HG02798 (cell line): ENCODE data around the gene EXO1.
"Not testable (repeated sequence)": the region's sequence is repeated elsewhere in the genome, so short reads cannot be mapped to it uniquely, and the experiment has no call there.

ENCODE experiments used
- ATAC-seq: cut with Tn5 transposase; IDR thresholded peaks from one replicate; pipeline ENCODE4 v1.9.1; 2021; ENCODE audit warnings: mild to moderate bottlenecking; ENCODE audit not compliant: unreplicated experiment, poor library complexity

Gene EXO1

GRCh38 chr1:241847796-241848685, at the start of gene EXO1:
TSS of gene EXO1 (plus strand) at chr1:241848204. CDS start at chr1:241850426, 2,222 bp downstream.
- ATAC-seq = peak; percentile 97

- ATAC-seq = no peak
Observed at GRCh38 chr1:241799416-241799815, 48.6 kb upstream of the EXO1 start.

- ATAC-seq = no peak
Observed at GRCh38 chr1:241800640-241801039, 47.4 kb upstream of the EXO1 start.

GRCh38 chr1:241802863-241803262, 45.1 kb upstream of the EXO1 start:
- no peak for ATAC-seq

- ATAC-seq = not testable (repeated sequence)
Observed at GRCh38 chr1:241804706-241805105, 43.3 kb upstream of the EXO1 start.

GRCh38 chr1:241808265-241808664, 39.7 kb upstream of the EXO1 start:
- ATAC-seq = no peak

GRCh38 chr1:241810769-241811405, 37.1 kb upstream of the EXO1 start:
- no peak for ATAC-seq

GRCh38 chr1:241813768-241814320, 34.2 kb upstream of the EXO1 start:
- ATAC-seq = no peak

- ATAC-seq = no peak
Observed at GRCh38 chr1:241816008-241816407, 32.0 kb upstream of the EXO1 start.

- ATAC-seq = no peak
Observed at GRCh38 chr1:241817331-241817792, 30.6 kb upstream of the EXO1 start.

- no peak for ATAC-seq
Observed at GRCh38 chr1:241817956-241818612, 29.9 kb upstream of the EXO1 start.

GRCh38 chr1:241819340-241819866, 28.6 kb upstream of the EXO1 start:
- no peak for ATAC-seq

- ATAC-seq = no peak
Observed at GRCh38 chr1:241821363-241821762, 26.6 kb upstream of the EXO1 start.

GRCh38 chr1:241822846-241823245, 25.2 kb upstream of the EXO1 start:
- ATAC-seq = no peak

- ATAC-seq = no peak
Observed at GRCh38 chr1:241823925-241824324, 24.1 kb upstream of the EXO1 start.

- no peak for ATAC-seq
Observed at GRCh38 chr1:241825581-241825980, 22.4 kb upstream of the EXO1 start.

- ATAC-seq = not testable (repeated sequence)
Observed at GRCh38 chr1:241826613-241827012, 21.4 kb upstream of the EXO1 start.

GRCh38 chr1:241827264-241827663, 20.7 kb upstream of the EXO1 start:
- ATAC-seq = no peak

GRCh38 chr1:241828463-241829021, 19.5 kb upstream of the EXO1 start:
- ATAC-seq = no peak

- no peak for ATAC-seq
Observed at GRCh38 chr1:241829468-241829867, 18.5 kb upstream of the EXO1 start.
